HG03066 (cell line): ENCODE measurements around the gene URM1.

Source experiments
- ATAC-seq: cut with Tn5 transposase; IDR thresholded peaks from one replicate; pipeline ENCODE4 v1.9.1; 2021; ENCODE audit warnings: low read depth; ENCODE audit not compliant: unreplicated experiment

URM1 gene

DNA sequence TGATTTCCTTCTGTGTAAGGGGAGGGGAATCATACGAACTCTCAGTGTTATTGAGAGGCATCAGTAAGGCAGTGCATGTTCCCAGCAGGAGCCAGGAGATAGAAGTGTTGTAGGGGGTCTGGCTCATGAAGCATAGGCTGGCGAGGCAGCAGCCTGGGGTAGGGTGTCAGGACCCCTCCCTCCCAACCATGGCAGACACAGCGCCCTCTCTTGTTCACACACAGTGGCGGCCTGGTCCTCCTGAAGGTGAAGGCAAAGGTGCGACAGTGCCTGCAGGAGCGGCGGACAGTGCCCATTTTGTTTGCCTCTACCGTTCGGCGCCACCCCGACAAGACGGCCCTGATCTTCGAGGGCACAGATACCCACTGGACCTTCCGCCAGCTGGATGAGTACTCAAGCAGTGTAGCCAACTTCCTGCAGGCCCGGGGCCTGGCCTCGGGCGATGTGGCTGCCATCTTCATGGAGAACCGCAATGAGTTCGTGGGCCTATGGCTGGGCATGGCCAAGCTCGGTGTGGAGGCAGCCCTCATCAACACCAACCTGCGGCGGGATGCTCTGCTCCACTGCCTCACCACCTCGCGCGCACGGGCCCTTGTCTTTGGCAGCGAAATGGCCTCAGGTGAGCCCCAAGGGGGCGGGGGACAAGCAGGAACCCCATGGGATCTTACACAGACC, 26.1 kb upstream of the URM1 start:
- no peak for ATAC-seq

DNA sequence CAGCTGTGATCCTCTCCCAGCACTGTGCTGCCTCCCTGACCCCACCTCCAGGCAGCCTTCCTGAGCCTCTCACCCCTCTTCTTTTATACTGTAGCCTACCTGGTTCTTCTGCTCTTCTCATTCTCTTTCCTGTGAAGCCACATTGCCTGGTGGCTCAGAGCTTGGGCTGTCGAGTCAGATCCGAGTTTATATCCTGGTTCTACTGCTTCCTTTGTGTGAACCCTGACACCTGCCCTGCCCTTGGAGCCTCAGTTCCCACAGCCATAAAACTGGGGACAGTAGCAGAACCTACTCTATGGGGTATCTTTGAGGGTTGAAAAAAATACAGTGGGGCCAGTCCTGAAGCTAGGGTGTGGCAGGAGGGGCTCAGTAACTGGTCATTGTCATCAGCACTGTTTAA, 22.0 kb upstream of the URM1 start:
- ATAC-seq: no peak

DNA sequence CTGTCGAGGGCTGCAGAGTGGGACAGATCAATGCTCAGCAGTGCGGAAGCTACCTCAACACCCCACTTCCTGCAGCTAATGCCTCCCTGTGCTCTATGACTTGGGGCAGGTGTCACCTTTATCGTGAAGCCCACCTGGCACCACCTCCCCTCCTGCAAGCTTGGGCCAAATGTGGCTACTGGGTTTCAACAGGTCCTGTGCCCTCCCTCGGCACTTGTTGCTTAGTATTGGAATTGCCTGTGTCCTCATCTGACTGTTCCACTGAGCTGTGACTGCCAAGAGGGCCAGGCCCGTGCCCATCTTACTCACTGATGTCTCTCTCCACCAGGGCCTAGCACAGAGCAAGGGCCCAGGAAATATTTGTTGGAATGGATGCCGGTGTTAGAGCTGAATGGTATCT, 21.4 kb upstream of the URM1 start:
- no peak for ATAC-seq

DNA sequence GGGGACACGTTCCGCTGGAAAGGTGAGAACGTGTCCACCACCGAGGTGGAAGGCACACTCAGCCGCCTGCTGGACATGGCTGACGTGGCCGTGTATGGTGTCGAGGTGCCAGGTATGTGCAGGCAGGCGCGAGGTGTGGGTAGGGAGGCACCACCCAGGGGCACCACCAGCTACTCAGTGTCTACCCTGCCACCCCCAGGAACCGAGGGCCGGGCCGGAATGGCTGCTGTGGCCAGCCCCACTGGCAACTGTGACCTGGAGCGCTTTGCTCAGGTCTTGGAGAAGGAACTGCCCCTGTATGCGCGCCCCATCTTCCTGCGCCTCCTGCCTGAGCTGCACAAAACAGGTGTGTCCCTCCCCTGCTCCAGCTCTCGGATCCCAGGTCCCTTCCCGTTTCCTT, 15.7 kb upstream of the URM1 start:
- no peak for ATAC-seq

DNA sequence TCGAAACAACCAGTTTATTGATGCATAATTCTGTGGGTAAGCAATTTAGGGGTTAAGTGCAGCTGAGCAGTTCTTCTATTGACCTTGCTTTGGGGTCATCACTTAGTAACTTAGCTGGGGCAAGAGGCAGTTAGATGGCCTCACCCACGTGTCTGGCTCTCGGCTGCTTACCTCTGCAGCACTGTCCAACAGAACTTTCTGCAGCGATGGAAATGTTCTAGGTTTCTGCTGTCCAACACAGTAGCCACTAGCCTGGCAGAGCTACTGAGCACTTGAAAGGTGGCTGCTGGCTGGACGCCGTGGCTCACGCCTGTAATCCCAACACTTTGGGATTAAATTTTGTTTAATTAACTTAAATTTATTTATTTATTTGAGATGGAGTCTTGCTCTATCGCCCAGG, 13.1 kb upstream of the URM1 start:
- no peak for ATAC-seq

DNA sequence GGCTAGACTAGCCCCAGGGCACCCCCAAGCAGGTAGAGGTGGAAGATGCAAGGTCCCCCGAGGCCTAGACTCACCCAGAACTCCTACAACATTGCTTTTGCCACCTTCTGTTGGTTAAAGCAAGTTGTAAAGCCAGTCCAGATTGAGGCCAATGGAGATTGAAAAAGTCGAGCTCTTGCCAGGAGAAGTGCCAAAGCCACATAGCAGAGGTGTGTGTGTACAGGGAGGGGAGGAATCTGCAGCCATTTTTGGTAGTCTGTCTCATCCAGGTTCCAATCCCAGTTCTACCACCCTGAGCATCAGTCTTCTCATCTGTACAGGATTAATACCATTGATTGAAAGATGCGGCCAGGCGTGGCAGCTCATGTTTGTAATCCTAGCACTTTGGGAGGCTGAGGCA, 12.3 kb upstream of the URM1 start:
- ATAC-seq: no peak

DNA sequence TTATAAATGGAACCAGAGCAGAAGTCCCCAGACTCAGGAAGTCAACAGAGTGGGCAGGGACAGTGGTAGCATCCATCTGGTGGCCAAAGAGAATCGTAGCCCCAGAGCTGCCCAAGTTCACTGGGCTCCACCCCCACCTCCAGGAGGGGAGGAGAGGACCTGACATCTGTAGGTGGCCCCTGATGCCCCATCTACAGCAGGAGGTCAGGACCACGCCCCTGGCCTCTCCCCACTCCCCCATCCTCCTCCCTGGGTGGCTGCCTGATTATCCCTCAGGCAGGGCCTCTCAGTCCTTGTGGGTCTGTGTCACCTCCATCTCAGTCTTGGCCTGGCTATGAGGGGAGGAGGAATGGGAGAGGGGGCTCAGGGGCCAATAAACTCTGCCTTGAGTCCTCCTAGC, 10.3 kb upstream of the URM1 start:
- ATAC-seq: no peak

DNA sequence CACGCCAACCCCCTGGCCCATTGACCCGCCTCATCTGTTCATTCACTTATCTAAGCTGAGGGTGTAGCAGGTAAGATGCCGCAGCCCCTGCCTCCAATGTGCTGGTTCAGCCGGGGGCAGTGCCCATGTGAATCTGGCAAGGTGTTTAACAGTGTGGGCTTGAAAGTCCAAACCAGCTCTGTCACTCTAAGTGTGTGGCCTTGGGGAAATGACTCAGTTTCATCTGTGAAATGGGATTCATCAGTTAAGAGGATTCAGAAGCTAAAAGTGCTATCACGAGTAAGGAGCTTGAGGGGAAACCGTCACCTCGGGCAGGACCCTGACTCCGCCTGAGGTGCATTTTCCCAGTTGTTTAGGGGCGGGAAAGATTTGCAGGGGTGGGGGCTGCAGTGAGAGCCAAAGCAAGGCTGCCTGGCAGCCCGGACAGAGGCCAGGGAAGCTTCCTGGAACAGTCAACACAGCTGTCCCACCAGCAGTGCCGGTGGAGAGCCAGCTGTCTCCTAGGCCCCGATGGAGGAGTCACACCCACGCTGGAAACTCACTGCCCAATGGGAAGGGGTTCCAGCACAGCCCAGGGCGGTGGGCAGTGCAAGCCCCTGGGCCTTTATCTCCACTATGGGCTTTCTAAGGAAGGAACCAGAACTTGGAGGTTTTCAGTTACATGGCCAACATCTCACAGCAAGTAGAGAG, 9.7 kb upstream of the URM1 start:
- no peak for ATAC-seq

DNA sequence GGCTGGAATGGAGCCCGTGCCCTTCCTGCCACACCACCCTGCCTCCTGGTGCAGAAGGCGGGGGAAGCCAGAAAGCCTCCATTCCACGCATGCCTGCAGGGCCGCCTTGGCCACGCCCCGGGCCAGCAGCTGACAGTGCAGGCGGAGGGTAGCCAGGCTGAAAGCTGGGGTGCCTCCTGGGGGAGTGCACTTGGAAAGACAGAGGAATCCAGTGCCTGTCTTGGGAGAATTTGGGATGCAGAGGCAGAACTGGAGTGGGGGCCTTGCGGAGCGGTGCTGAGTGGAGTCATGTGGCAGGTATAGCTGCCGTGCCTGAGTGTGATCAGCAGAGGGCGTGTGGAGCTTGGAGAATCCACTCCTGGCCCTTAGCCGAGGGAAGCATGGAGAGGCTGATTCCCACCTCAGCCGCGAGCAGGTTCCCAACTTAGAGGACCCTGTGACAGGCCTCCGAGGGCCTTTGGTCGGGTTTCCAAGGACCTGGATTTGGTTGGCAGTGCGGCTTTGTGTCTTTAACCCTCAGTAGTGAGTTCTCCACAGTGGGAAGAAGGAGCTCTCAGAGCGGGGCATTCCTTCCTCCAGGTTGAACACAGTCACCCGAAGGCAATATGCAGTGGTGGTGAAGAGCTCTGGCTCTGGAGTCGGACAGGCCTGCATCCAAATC, 9.1 kb upstream of the URM1 start:
- ATAC-seq: peak; percentile 69

DNA sequence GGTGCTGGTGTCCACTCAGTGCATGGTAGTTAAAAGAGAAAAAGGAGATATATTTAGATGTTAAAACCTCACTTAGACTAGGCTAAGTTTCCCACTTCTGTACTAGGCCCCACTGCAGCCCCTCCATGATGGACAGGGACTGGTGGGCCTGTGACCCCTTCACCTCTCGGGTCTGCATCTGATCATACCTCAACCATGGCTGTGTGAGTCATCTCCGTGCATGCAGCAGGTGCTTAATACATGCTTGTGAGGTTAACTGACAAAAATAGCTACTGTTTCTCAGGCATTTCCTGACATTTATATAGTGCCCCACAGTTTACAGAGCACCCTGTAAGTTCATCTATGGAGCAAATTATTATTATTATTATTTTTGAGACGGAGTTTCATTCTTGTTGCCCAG, 8.4 kb upstream of the URM1 start:
- ATAC-seq: no peak

DNA sequence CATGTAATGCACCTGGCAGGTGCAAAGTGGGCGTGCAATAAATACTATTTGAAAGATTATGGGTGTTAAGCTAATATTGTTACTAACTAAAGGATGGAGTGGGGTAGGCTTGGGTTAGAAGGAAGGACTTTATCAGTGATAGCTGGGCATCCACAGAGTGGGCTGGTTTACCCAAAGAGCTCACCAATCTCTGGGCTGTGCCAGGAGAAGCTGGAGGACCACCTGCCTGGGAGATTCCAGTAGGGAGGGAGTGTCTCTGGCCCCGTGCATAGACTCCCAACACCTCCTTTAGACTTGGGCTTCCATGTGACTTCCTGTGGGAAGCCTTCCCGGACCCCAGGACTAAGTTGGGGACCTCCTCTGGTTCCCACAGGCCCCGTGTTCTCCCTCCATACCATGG, 5.6 kb upstream of the URM1 start:
- ATAC-seq: no peak

DNA sequence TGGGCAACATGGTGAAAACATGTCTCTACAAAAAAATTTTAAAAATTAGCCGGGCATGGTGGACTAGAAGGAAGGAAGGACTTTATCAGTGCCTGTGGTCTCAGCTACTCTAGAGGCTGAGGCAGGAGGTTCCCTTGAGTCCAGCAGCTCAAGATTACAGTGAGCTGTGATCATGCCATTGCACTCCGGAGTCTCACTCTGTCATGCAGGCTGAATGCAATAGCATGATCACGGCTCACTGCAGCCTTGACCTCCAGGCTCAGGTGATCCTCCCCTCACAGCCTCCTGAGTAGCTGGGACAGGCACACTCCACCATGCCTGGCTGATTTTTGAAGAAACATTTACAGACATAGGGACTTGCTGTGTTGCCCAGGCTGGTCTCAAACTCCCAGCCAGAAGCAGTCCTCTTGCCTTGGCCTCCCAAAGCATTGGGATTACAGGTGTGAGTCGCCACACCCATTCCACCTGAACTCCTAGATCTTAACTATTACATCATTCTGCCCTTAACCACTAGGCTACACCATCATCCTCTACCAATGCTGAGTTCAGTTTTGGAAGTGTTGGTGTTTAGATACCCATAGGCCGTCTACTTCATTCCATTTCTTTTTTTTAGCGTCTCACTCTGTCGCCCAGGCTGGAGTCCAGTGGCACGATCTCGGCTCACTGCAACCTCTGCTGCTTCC, 2.0 kb upstream of the URM1 start:
- ATAC-seq: no peak

DNA sequence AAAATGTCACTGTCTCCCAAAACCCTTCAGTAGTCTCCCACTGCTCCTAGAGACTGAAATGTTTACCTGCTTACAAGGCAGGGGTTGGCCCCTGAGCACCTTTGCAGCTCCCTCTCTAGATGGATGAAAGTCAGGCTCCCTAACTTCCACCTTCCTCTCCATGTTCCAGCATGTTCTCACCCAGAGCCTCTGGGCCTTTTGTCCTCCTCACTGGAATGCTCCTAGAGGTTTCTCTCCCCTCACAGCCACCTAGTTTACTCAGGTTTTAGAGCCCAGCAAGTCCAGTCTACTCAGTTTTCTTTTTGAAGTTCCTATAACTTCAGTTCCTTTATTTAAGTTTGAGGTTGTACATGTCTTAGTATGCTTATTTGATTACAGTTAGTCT, 815 bp upstream of the URM1 start:
- ATAC-seq: no peak

DNA sequence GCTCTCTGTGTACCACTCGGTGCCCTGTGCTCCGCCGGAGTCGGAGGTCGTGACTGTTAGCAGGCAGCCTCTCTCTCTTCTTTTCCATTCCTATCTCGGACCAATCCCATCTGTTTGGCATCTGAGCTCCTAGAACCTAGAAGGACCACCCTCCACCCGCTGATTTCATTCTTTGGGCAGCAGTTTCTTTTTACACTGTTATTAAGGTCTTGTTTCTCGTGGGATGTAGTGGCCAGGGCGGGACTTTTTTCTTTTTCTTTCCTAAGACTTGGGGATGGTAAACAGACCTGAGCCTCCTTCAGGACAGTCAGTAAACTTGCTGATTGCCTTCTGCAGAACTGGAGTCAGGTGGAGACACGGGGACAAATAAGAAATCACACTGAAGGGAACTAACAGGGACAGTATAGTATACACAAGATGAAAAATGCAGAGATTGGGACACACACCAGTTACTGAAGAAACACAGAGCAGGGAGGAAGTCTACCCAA, 500 bp downstream of the URM1 start:
- no peak for ATAC-seq

DNA sequence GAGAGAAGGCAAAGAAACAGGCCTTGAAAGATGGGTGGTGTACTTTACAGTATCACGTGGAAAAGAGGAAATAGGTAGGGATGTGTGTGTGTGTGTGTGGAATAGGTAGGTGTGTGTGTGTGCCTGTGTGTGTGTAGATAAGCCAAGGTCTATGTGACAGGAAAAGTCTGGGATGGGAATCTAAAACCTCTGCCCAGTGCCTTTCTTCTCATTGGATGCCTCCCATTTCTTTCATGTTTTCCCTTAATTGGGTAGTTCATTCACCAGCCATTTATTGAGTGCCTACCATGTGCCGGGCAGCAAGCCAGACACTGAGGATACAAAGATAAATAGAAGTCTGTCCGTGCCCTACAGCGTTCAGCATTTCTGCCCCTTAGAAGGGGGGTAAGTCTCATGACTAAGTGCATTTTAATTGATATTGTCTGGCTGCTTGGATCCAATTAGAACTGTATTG, 1.0 kb downstream of the URM1 start:
- ATAC-seq: no peak

DNA sequence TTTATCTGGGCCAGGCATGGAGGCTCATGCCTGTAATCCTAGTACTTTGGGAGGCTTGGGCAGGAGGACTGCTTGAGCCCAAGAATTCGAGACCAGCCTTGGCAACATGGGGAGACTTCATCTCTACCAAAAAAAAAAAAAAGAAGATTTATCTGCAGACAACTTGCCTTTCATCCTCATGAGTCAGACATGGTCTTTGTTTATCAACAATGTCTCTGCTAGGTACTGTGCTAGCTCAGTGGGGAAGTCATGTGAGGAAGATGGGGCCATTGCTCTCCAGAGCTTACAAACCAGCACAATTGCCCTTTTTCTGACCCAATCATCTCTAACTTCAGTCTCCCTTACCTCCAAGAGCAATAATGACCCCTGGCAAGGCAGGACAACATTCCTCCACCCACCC, 1.6 kb downstream of the URM1 start:
- ATAC-seq: no peak

DNA sequence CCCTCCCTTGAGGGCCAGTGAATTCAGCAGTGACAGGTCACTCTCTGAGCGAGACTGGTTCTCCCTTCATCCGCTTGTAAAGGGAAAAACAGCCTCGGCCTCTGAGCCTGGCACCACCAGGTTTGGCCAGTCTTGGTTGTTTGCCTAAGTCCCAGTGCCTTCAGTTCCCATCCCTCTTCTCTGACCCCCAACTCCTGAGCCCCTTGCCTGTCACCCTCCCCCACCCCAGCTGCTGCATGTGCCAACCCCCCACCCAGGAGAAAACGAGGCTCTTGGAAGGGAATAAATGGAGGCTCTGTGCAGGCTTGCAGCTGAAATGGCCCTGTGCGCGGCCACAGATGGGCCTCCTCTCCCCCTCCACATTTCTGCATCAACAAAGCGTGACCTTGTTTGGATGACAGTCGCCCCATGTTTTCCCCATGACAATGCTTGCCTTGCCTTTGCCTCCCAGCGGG, 3.1 kb downstream of the URM1 start:
- ATAC-seq: no peak

DNA sequence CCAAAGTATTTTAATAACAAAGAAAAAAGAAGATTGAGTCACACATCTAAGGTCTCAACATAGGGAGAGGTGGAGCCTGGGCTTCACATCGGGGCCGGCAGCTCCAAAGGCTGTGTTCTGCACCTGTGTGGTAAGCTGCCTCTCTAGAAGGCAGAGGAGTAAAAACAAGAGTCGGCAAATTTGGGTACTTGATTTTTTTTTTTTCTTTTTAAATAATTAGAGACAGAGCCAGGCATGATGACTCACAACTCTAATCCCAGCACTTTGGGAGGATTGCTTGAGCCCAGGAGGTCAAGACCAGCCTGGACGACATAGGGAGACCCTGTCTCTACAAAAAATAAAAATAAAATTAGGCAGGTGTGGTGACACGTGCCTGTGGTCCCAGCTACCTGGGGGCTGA, 4.7 kb downstream of the URM1 start:
- ATAC-seq: no peak

DNA sequence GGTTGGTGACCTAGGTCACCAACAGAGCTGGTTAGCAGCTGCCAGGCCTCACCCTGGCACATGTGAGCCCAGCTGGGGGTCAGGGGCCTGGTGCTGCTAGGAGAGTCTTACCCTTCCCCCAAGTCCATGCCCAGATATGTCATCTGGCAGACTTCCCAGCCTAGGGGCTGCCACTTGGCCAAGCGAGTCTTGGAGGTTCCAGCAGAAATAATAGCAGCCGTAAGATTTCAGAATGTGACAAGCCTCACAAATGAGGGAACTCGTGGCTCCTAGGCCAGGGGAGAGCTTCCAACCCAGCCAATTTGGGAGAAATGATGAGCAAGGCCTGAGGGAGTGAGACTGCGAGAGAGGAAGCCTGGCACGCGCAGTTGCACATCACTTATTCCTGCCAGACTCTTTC, 11.1 kb downstream of the URM1 start:
- ATAC-seq: no peak

DNA sequence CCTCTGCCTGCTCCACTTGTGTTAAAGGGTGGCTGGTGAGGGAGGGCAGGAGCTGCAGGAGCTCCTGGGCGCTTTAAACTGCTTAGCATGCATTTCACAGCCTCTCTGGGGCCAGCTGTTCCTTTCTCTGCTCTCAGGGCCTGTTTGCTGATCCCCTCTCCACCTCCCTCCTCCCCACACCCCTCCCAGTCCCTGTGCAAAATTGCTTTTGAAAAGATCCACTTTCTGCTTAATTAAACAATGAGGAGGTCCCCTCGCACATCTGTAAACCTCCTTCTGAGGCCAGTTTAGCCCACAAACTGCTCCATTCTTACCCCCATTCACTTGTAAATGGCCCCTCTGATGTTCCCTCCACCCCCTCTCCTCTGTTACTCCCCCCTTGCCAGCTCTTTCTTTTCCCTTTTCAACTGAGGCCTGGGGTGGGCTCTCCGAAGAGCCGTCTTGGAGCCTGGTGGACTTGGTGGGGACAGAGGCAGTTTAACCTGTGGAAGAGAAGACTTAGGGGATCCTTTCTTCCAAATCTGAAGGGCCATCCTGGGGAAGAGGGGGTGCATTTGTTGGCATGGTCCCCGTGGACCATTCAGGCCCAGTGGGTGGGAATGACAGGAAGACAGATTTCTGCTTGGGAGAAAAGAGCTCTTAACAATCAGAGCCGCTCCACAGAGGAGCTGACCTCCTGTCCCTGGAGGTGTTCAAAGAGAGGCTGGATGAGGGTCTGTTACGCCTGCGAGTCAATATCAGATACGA, 12.0 kb downstream of the URM1 start:
- ATAC-seq: no peak

DNA sequence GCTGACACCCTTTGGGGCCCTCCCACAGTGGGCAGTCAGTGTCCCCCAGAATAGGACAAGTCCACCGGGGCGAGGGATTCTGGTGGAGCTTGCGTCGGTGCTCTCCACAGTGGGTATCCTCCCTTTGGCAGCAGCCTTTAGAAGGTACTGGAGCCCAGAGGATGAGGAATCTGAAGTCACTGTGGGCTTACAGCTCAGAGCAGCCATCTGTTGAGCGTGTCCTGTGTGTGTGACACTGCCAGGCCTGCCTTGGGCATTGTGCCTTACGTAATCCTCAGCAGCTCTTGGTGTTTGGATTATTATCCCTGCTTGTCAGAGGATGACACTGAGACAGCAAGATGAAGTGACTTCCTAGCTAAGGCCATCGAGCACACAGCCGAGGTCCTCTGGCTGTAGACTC, 12.6 kb downstream of the URM1 start:
- no peak for ATAC-seq
